Measurements from ENCODE around the gene RCC1. TPM values are rescaled to one million over a fixed set of nuclear protein-coding genes. Genes with fewer than 3 reads are reported as not detected.
A peak's percentile ranks its signal among the peaks of the same experiment; 100 is the strongest.

The RCC1 gene
- total and polyA plus RNA-seq, 2 donors (not counting 1 experiment from before 2014, with no cell fraction given), result 16.4 to 63.6 TPM

DNA sequence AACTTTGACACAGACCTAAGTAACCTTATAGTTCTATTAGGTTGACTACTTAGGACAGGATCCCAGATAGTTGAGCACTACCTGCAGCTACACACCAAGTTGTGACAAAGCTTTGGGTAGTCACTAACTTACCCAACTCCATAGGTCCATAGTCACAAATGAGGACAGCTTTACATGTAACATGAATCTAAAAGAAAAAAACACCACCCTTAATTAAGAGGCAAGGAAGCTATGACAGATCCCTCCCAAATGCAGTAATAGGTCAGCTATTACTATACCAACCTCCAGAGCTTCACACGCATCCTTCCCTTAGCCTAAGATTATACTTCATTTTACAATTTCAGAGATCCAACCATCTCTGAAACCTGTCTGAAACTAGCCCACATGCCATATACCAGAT is 73.6 kb downstream of the RCC1 start:
- Histone ChIP-seq H3K36me3 (ENCODE audit: control insufficient read depth, insufficient read depth, low read length) (peaks cover 13% of the 10 kb centered on the region), H3K4me1 (ENCODE audit: control insufficient read depth, extremely low read depth, insufficient read depth, low read length) (peaks cover 12% of the 10 kb centered on the region), H3K27me3 (ENCODE audit: control insufficient read depth, insufficient read depth, low read length) (no peaks in the 10 kb centered on the region), H3K79me2 (ENCODE audit: control insufficient read depth, insufficient read depth, low read length) (peaks cover 31% of the 10 kb centered on the region), H4K20me1 (ENCODE audit: control insufficient read depth, extremely low read depth, insufficient read depth, low read length) (peaks cover 3% of the 10 kb centered on the region), H2AFZ (ENCODE audit: low read length) (no peak overlapping the region), H3K9ac (ENCODE audit: insufficient read depth, low read length) (peak overlapping the region; percentile 20), H3K4me2 (ENCODE audit: extremely low read depth, insufficient read depth, low read length) (peak overlapping the region; percentile 87), H3K27ac (ENCODE audit: insufficient read depth, low read length) (peak overlapping the region; percentile 22), H3K4me3 (replicated peaks in 1 of 4; ENCODE audit: control extremely low read depth in 1 of 4, insufficient read depth in 1 of 4, low read depth in 3 of 4, low read length in 4 of 4) (peak overlapping the region; percentile 91 to 100 (median 92)), H3K9me3 (ENCODE audit: control insufficient read depth, insufficient read depth, low read depth, low read length) (no peaks in the 10 kb centered on the region)
- DNase-seq (ENCODE audit: low read depth in 2 of 2), result no peak
- TF ChIP-seq EZH2 (IDR thresholded peaks at IDR 0.05; ENCODE audit: low read length, missing control alignments), result no peak
- TF ChIP-seq, protein P1, sequence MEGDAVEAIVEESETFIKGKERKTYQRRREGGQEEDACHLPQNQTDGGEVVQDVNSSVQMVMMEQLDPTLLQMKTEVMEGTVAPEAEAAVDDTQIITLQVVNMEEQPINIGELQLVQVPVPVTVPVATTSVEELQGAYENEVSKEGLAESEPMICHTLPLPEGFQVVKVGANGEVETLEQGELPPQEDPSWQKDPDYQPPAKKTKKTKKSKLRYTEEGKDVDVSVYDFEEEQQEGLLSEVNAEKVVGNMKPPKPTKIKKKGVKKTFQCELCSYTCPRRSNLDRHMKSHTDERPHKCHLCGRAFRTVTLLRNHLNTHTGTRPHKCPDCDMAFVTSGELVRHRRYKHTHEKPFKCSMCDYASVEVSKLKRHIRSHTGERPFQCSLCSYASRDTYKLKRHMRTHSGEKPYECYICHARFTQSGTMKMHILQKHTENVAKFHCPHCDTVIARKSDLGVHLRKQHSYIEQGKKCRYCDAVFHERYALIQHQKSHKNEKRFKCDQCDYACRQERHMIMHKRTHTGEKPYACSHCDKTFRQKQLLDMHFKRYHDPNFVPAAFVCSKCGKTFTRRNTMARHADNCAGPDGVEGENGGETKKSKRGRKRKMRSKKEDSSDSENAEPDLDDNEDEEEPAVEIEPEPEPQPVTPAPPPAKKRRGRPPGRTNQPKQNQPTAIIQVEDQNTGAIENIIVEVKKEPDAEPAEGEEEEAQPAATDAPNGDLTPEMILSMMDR (conservative IDR thresholded peaks at IDR 0.05 in 1 of 2, IDR thresholded peaks at IDR 0.05 in 1 of 2; ENCODE audit: low read depth in 1 of 2, low read length in 2 of 2), result no peak

DNA sequence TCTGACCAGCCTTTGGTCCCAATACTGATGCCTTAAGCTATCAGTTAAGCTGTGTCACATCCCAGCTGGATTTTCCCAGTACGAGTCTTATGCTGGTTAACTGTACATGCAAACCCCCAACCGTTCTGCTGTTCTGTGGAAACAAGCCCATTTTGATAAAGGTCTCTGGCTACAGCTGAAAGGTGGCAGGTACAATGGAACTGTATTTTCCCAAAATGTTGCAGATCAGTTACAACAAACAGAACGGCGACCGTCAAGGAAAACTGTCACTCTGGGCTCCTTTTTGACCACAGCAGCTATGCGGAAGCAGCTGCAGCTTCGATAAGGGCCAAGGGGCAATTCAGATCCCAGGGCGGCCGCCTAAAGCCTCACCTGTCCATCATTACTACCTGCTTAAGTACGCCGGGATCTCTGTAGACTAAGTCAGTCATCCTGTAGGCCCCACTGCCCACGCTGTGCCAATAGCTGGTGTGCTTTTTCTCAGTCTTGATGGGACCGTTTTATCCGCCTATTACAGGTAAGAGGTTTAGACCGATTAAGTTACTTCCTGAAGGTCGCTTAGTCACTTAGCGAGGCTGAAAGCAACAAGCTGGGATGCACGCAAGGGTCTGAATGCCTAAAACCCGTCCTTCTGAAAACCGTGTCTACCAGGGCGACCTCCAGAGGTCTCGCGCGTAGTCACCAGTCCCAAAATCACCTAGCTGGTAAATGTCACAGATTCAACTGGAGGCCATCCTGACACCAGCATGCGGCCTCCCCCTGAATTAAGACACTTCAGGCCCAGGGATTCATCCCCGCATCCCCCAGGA is 75.1 kb downstream of the RCC1 start:
- Histone ChIP-seq H3K9ac (ENCODE audit: insufficient read depth, low read length) (peak overlapping the region; percentile 84), H3K27me3 (ENCODE audit: control insufficient read depth, insufficient read depth, low read length) (no peaks in the 10 kb centered on the region), H3K4me1 (ENCODE audit: control insufficient read depth, extremely low read depth, insufficient read depth, low read length) (peaks cover 12% of the 10 kb centered on the region), H3K4me3 (replicated peaks in 1 of 4; ENCODE audit: control extremely low read depth in 1 of 4, insufficient read depth in 1 of 4, low read depth in 3 of 4, low read length in 4 of 4) (peak overlapping the region; percentile 91 to 100 (median 92)), H3K4me2 (ENCODE audit: extremely low read depth, insufficient read depth, low read length) (peak overlapping the region; percentile 88), H3K27ac (ENCODE audit: insufficient read depth, low read length) (peak overlapping the region; percentile 72), H3K9me3 (ENCODE audit: control insufficient read depth, insufficient read depth, low read depth, low read length) (no peaks in the 10 kb centered on the region), H4K20me1 (ENCODE audit: control insufficient read depth, extremely low read depth, insufficient read depth, low read length) (peaks cover 3% of the 10 kb centered on the region), H2AFZ (ENCODE audit: low read length) (no peak overlapping the region), H3K36me3 (ENCODE audit: control insufficient read depth, insufficient read depth, low read length) (peaks cover 13% of the 10 kb centered on the region), H3K79me2 (ENCODE audit: control insufficient read depth, insufficient read depth, low read length) (peaks cover 31% of the 10 kb centered on the region)
- DNase-seq (ENCODE audit: low read depth in 2 of 2), result peak; percentile 36 to 53
- no peak for TF ChIP-seq EZH2 (IDR thresholded peaks at IDR 0.05; ENCODE audit: low read length, missing control alignments)
- TF ChIP-seq, protein P1 (conservative IDR thresholded peaks at IDR 0.05 in 1 of 2, IDR thresholded peaks at IDR 0.05 in 1 of 2; ENCODE audit: low read depth in 1 of 2, low read length in 2 of 2), result peak in 1 of 2 donors; percentile 19

DNA sequence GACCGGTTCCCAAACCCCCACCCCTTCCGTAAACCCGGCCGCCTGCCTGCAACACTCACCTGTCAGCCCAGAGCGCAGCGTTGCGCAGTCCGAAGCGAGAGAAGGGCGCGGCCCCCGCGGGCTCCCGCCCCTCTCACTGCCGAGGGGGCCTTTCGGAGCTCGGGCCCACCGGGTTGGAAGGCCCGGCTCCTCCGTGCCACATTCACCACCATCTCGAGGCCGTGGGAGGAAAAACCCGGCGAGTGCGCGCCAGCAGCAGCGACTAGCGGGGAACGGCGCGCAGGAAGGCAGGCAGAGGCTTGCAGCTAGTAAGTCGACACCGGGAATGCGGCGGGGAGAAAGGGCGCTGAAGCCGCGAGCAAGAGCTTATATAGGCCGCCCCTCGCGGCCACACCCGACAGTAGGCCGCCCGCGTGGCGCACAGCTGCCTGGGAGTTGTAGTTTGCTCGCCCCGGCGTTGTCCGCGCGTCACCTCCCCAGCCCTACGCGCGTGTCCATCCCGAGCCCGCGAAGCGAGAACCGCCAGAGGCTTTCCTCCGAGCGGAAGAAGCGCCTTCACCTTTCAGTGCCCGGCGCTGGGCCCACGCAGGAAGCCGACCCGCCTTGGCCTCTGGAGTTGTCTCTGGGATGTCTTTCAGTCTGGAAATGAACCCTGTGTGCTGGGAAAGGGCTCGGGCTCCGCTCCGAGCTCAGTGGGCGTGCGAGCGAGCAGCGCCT is 75.8 kb downstream of the RCC1 start:
- peak overlapping the region; percentile 84 for H3K9ac ChIP-seq (ENCODE audit: insufficient read depth, low read length)
- peak; percentile 92 to 96 for DNase-seq (ENCODE audit: low read depth in 2 of 2)
- H3K27me3 ChIP-seq (ENCODE audit: control insufficient read depth, insufficient read depth, low read length), result no peaks in the 10 kb centered on the region

More for the DNA sequence above, 75.8 kb downstream of the RCC1 start:
- peak overlapping the region; percentile 99 for H3K4me2 ChIP-seq (ENCODE audit: extremely low read depth, insufficient read depth, low read length)
- H4K20me1 ChIP-seq (ENCODE audit: control insufficient read depth, extremely low read depth, insufficient read depth, low read length), result peaks cover 3% of the 10 kb centered on the region
- peak overlapping the region; percentile 91 to 100 (median 92) for H3K4me3 ChIP-seq (replicated peaks in 1 of 4; ENCODE audit: control extremely low read depth in 1 of 4, insufficient read depth in 1 of 4, low read depth in 3 of 4, low read length in 4 of 4)
- H2AFZ ChIP-seq (ENCODE audit: low read length), result peak overlapping the region; percentile 81
- peaks cover 12% of the 10 kb centered on the region for H3K4me1 ChIP-seq (ENCODE audit: control insufficient read depth, extremely low read depth, insufficient read depth, low read length)
- no peaks in the 10 kb centered on the region for H3K9me3 ChIP-seq (ENCODE audit: control insufficient read depth, insufficient read depth, low read depth, low read length)
- H3K27ac ChIP-seq (ENCODE audit: insufficient read depth, low read length), result peak overlapping the region; percentile 79
- peaks cover 13% of the 10 kb centered on the region for H3K36me3 ChIP-seq (ENCODE audit: control insufficient read depth, insufficient read depth, low read length)
- H3K79me2 ChIP-seq (ENCODE audit: control insufficient read depth, insufficient read depth, low read length), result peaks cover 31% of the 10 kb centered on the region
- TF ChIP-seq, protein P1 (conservative IDR thresholded peaks at IDR 0.05 in 1 of 2, IDR thresholded peaks at IDR 0.05 in 1 of 2; ENCODE audit: low read depth in 1 of 2, low read length in 2 of 2), result no peak
- TF ChIP-seq EZH2 (IDR thresholded peaks at IDR 0.05; ENCODE audit: low read length, missing control alignments), result no peak

Data from fibroblast of lung (primary cell).